Bone marrow (tissue), 2 donors: Measurements from ENCODE around the gene ARID3A.
A peak's percentile ranks its signal among the peaks of the same experiment; 100 is the strongest.
"Not testable (repeated sequence)": the region's sequence is repeated elsewhere in the genome, so short reads cannot be mapped to it uniquely, and the experiment has no call there.

Source experiments
- DNase-seq, 2 donors: peaks; one replicate each; lab custom pipeline; 2025; lab: John Stamatoyannopoulos, UW

Gene ARID3A

GRCh38 chr19:891421-892200, 34.2 kb upstream of the ARID3A start:
- not testable (repeated sequence) for DNase-seq

- DNase-seq: no peak
These were observed 33.5 kb upstream of the ARID3A start for GRCh38 chr19:892243-892893.

GRCh38 chr19:892894-893689, 32.7 kb upstream of the ARID3A start, which contains the start of the genes MED16 and RNU6-9:
TSS of gene MED16 (minus strand) at chr19:893187. CDS start at chr19:891131, 2,056 bp downstream.
TSS of gene RNU6-9 (plus strand) at chr19:893484.
- DNase-seq: peak; percentile 77 to 90

GRCh38 chr19:896434-896833, 29.4 kb upstream of the ARID3A start:
- no peak for DNase-seq

GRCh38 chr19:896999-897398, 28.8 kb upstream of the ARID3A start:
- DNase-seq: no peak

- DNase-seq: no peak
These were observed 28.3 kb upstream of the ARID3A start for GRCh38 chr19:897442-898039.

- no peak for DNase-seq
These were observed 27.2 kb upstream of the ARID3A start for GRCh38 chr19:898663-899062.

GRCh38 chr19:899336-900042, 26.3 kb upstream of the ARID3A start:
- no peak for DNase-seq

GRCh38 chr19:900043-900301, 25.9 kb upstream of the ARID3A start:
- no peak for DNase-seq

- DNase-seq: no peak
These were observed 25.3 kb upstream of the ARID3A start for GRCh38 chr19:900302-901111.

GRCh38 chr19:901216-902092, 24.4 kb upstream of the ARID3A start:
- DNase-seq: no peak

GRCh38 chr19:902093-902370, 23.8 kb upstream of the ARID3A start:
- no peak for DNase-seq

GRCh38 chr19:902446-903226, 23.2 kb upstream of the ARID3A start:
- no peak for DNase-seq

GRCh38 chr19:903266-903797, 22.5 kb upstream of the ARID3A start:
- no peak for DNase-seq

- DNase-seq: no peak
These were observed 21.3 kb upstream of the ARID3A start for GRCh38 chr19:904545-904944.

GRCh38 chr19:906480-906879, 19.4 kb upstream of the ARID3A start:
- no peak for DNase-seq

- peak; percentile 20 to 57 for DNase-seq
These were observed 18.5 kb upstream of the ARID3A start for GRCh38 chr19:907183-907853.

- DNase-seq: no peak
These were observed 14.4 kb upstream of the ARID3A start for GRCh38 chr19:911197-912033.
